HCT116 (cell line): ENCODE results near the gene ATG16L1. TPM values are rescaled to one million over a fixed set of nuclear protein-coding genes. Genes with fewer than 3 reads are reported as not detected.

ENCODE experiments used
- ATAC-seq: fragments of 200-7000 bp; cut with Tn5 transposase; 2 replicates; pipeline ENCODE4 v1.9.1; 2020; ENCODE audit warnings: mild to moderate bottlenecking, moderate library complexity
- BruUV-seq: library from RNA; stranded (reverse); fragments of 400-500 nt; replicated peaks from 2 replicates; lab custom pipeline; 2021; lab: Mats Ljungman, UMichigan
- CTCF ChIA-PET: fragments of 300-600 bp; sonication (Branson Sonifier 250); formaldehyde crosslinking; loops from one replicate; lab custom pipeline; 2021; ENCODE audit warnings: antibody characterized with exemption; lab: Charles Lee
- POLR2A ChIA-PET: fragments of 300-600, 350-600 bp; sonication (Branson Sonifier 250); formaldehyde crosslinking; loops from one replicate; lab custom pipeline; 2021; ENCODE audit warnings: antibody characterized with exemption; lab: Charles Lee
- RAD21 ChIA-PET, 2 experiments: fragments of 300-600 bp; sonication (Branson Sonifier 250); formaldehyde crosslinking; loops; one replicate each; lab custom pipeline; 2023; ENCODE audit warnings: low total read pairs in 2 of 2; ENCODE audit not compliant: uncharacterized antibody in 2 of 2, unreplicated experiment in 2 of 2, low non-redundant PET in 1 of 2; lab: Charles Lee
- DNase-seq: peaks from one replicate; pipeline ENCODE4 v3.0.0-alpha.2; 2010; ENCODE audit warnings: low read depth, low spot score
- H2AFZ ChIP-seq: fragments of 200-600 bp; shearing (Covaris generic), sonication (generic); 2 replicates; pipeline ENCODE4 v1.6.1; 2017; ENCODE audit warnings: low read depth, mixed run types, mixed read lengths, antibody characterized with exemption, low read length; ENCODE audit not compliant: poor library complexity, severe bottlenecking
- H3K27ac ChIP-seq: 2 replicates; pipeline ENCODE4 v1.5.1; 2012; ENCODE audit warnings: low read depth, low read length
- H3K27me3 ChIP-seq: fragments of 200-600 bp; sonication (generic); 2 replicates; pipeline ENCODE4 v1.6.1; 2016; ENCODE audit warnings: mixed run types, low read length, mixed read lengths; ENCODE audit not compliant: insufficient read depth
- H3K36me3 ChIP-seq, 2 experiments: fragments of 200-500 bp in 1 of 2; fragments of 200-600 bp in 1 of 2; sonication (Bioruptor generic) in 1 of 2; sonication (generic) in 1 of 2; 2 replicates each; pipeline versions ENCODE4 v1.5.1 to v1.6.1; 2014 to 2016; ENCODE audit warnings: low read length in 2 of 2, inconsistent platforms in 1 of 2, mixed read lengths in 1 of 2, mixed run types in 1 of 2; ENCODE audit not compliant: insufficient read depth in 2 of 2, control insufficient read depth in 1 of 2
- H3K4me1 ChIP-seq, 2 experiments: fragments of 200-600 bp in 1 of 2; sonication (generic) in 1 of 2; 2 replicates each; pipeline versions ENCODE4 v1.5.1 to v1.6.1; 2012 to 2017; ENCODE audit warnings: low read length in 2 of 2, inconsistent platforms in 1 of 2, mild to moderate bottlenecking in 1 of 2, mixed read lengths in 1 of 2, mixed run types in 1 of 2, moderate library complexity in 1 of 2; ENCODE audit not compliant: insufficient read depth in 2 of 2, control insufficient read depth in 1 of 2
- H3K4me2 ChIP-seq: fragments of 200-600 bp; sonication (generic); 2 replicates; pipeline ENCODE4 v1.6.1; 2017; ENCODE audit warnings: mixed run types, low read length, mixed read lengths
- H3K4me3 ChIP-seq, 2 experiments: fragments of 200-600 bp in 1 of 2; sonication (generic) in 1 of 2; replicated peaks in 1 of 2; 2 replicates each; pipeline ENCODE4 v1.5.1; 2011 to 2016; ENCODE audit warnings: low read length in 2 of 2, control low read depth in 1 of 2, low read depth in 1 of 2, mild to moderate bottlenecking in 1 of 2, mixed read lengths in 1 of 2, mixed run types in 1 of 2
- H3K79me2 ChIP-seq: fragments of 200-600 bp; sonication (generic); 2 replicates; pipeline ENCODE4 v1.6.1; 2017; ENCODE audit warnings: mild to moderate bottlenecking, mixed run types, low read length, moderate library complexity, mixed read lengths; ENCODE audit not compliant: insufficient read depth
- H3K9ac ChIP-seq: fragments of 200-600 bp; sonication (generic); 2 replicates; pipeline ENCODE4 v1.6.1; 2016; ENCODE audit warnings: low read length, mixed read lengths
- H3K9me2 ChIP-seq: fragments of 200-600 bp; sonication (generic), shearing (Covaris generic); 2 replicates; pipeline ENCODE4 v1.6.1; 2017; ENCODE audit warnings: mixed run types, mild to moderate bottlenecking, moderate library complexity; ENCODE audit not compliant: insufficient read depth
- H3K9me3 ChIP-seq, 2 experiments: fragments of 200-500 bp in 1 of 2; fragments of 200-600 bp in 1 of 2; sonication (Bioruptor generic) in 1 of 2; sonication (generic) in 1 of 2; 2 replicates each; pipeline ENCODE4 v1.6.1; 2014 to 2017; ENCODE audit warnings: low read length in 2 of 2, mixed read lengths in 2 of 2, inconsistent platforms in 1 of 2, low read depth in 1 of 2, mild to moderate bottlenecking in 1 of 2, mixed run types in 1 of 2, moderate library complexity in 1 of 2; ENCODE audit not compliant: control insufficient read depth in 1 of 2, insufficient read depth in 1 of 2
- H4K20me1 ChIP-seq: fragments of 200-600 bp; sonication (generic), shearing (Covaris generic); 2 replicates; pipeline ENCODE4 v1.6.1; 2017; ENCODE audit warnings: mixed run types, mild to moderate bottlenecking, moderate library complexity; ENCODE audit not compliant: insufficient read depth
- CEBPB ChIP-seq: IDR thresholded peaks from 2 replicates; pipeline ENCODE4 v1.6.1; 2012; ENCODE audit warnings: low read depth
- CTCF ChIP-seq, 3 experiments: fragments of 200-600 bp in 1 of 3; sonication (generic) in 1 of 3; IDR thresholded peaks in 2 of 3; conservative IDR thresholded peaks in 1 of 3; 2 replicates each; pipeline ENCODE4 v1.5.1; 2012 to 2017; ENCODE audit warnings: low read depth in 2 of 3, low read length in 2 of 3, antibody characterized with exemption in 1 of 3, borderline replicate concordance in 1 of 3, control low read depth in 1 of 3, mild to moderate bottlenecking in 1 of 3, mixed read lengths in 1 of 3, mixed run types in 1 of 3, moderate library complexity in 1 of 3; ENCODE audit not compliant: insufficient read depth in 1 of 3
- EGR1 ChIP-seq: IDR thresholded peaks from 2 replicates; pipeline ENCODE4 v1.6.1; 2012; ENCODE audit warnings: low read depth
- EZH2 ChIP-seq: fragments of 200-600 bp; sonication (generic); IDR thresholded peaks from 2 replicates; pipeline ENCODE4 v1.6.1; 2017; ENCODE audit warnings: antibody characterized with exemption, mixed run types
- POLR2AphosphoS5 ChIP-seq: IDR thresholded peaks from 2 replicates; pipeline ENCODE4 v1.6.1; 2011; ENCODE audit warnings: mild to moderate bottlenecking, low read depth, low read length, moderate library complexity
- RAD21 ChIP-seq: IDR thresholded peaks from 2 replicates; pipeline ENCODE4 v1.6.1; 2012; ENCODE audit warnings: low read depth, mild to moderate bottlenecking
- REST ChIP-seq: IDR thresholded peaks from 2 replicates; pipeline ENCODE4 v1.6.1; 2012; ENCODE audit warnings: low read depth
- ZNF274 ChIP-seq: fragments of 200-500 bp; sonication (Bioruptor generic); IDR thresholded peaks from 2 replicates; pipeline ENCODE4 v1.6.1; 2014; ENCODE audit warnings: mild to moderate bottlenecking, low read depth, low read length, inconsistent platforms
- intact Hi-C: fragments of 100-400 bp; cut with micrococcal nuclease; formaldehyde crosslinking; loops from 2 replicates; pipeline ENCODE4 v1.10.0; 2022
- total RNA-seq: library from RNA; stranded (reverse); gene quantifications from one replicate; pipeline ENCODE4 v1.2.1, GENCODE V29; 2021; ENCODE audit not compliant: unreplicated experiment

ATG16L1 gene
- total RNA-seq, 1 experiment from 2014 or later: 43.4 TPM

- Histone ChIP-seq H4K20me1 (no peaks in the 10 kb centered on the region), H3K4me3 (no peak overlapping the region), H3K9ac (no peak overlapping the region), H3K27ac (no peak overlapping the region), H3K4me1 (no peaks in the 10 kb centered on the region), H3K36me3 (peaks cover 50 to 73% of the 10 kb centered on the region in 2 experiments), H3K9me3 (no peaks in the 10 kb centered on the region), H3K9me2 (no peaks in the 10 kb centered on the region), H3K4me2 (no peak overlapping the region), H2AFZ (no peak overlapping the region), H3K79me2 (peaks cover 83% of the 10 kb centered on the region), H3K27me3 (no peaks in the 10 kb centered on the region)
- DNase-seq (no peak), ATAC-seq (no peak)
- intact Hi-C loops: loop anchor here (10.0 kb wide), 1 partner anchor 495 kb away; no protein-coding TSS in a partner anchor
- ChIA-PET RAD21 (no interaction called here), POLR2A (no interaction called here), CTCF (no interaction called here)
- TF ChIP-seq ZNF274: no peak
- no peak for TF ChIP-seq POLR2AphosphoS5
- no peak for TF ChIP-seq CEBPB
- TF ChIP-seq REST: no peak
- TF ChIP-seq CTCF (IDR thresholded peaks at IDR 0.05 in 2 of 3, conservative IDR thresholded peaks at IDR 0.05 in 1 of 3; ENCODE audit: borderline replicate concordance in 1 of 3, insufficient read depth in 1 of 3, low read depth in 2 of 3, low read length in 2 of 3): no peak
- TF ChIP-seq EZH2: no peak
- TF ChIP-seq EGR1: no peak
- no peak for TF ChIP-seq RAD21
- BruUV-seq: no TSS peak
These were observed 8.3 kb downstream of the ATG16L1 start for GRCh38 chr2:233259730-233260129.
